Measurements from ENCODE around the gene STAT6. TPM values are rescaled to one million over a fixed set of nuclear protein-coding genes. Genes with fewer than 3 reads are reported as not detected.

Gene STAT6
- total RNA-seq, 1 donor from 2014 or later, result 33.8 TPM

DNA sequence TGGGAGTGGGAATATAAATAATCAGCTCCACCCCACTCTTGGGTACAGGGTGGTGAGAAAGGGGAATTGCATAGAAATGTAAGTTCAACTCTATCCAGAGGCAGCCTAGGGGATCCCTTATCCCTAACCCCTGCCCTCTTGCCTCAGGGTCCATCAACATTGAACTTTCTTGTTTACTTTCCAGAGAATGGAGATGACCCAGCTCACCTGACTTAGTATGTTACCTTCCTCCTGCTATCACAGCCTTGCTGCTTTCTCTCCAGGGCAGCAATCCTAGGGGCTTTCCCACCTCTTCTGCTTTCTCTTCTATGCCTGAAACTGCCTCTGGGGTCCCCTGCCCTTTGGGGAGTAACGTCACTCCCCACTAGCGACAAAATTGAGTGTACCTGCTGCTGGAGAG lies 19.8 kb upstream of the STAT6 start:
- Histone ChIP-seq H3K36me3 (ENCODE audit: insufficient read depth, low read length) (no peaks in the 10 kb centered on the region), H4K20me1 (ENCODE audit: insufficient read depth, low read length) (peaks cover 53% of the 10 kb centered on the region), H3K9me3 (ENCODE audit: insufficient read depth, low read depth, low read length) (no peaks in the 10 kb centered on the region), H2AFZ (ENCODE audit: low read depth, low read length) (no peak overlapping the region), H3K4me3 (ENCODE audit: insufficient read depth, low read depth, low read length) (peak overlapping the region; percentile 83), H3K9ac (ENCODE audit: low read length) (peak overlapping the region; percentile 87), H3K4me1 (ENCODE audit: insufficient read depth, low read length) (peaks cover 61% of the 10 kb centered on the region), H3K27me3 (ENCODE audit: insufficient read depth, low read length) (no peaks in the 10 kb centered on the region), H3K79me2 (ENCODE audit: insufficient read depth, low read length) (peaks cover 72% of the 10 kb centered on the region), H3K4me2 (ENCODE audit: low read length) (peak overlapping the region; percentile 99), H3K27ac (ENCODE audit: low read depth, low read length) (no peak overlapping the region)
- Mint-ChIP-seq H3K4me1 (ENCODE audit: low read depth, unreplicated experiment) (peaks cover 47% of the 10 kb centered on the region), H3K36me3 (ENCODE audit: low read depth, unreplicated experiment) (peaks cover 2% of the 10 kb centered on the region), H3K27me3 (ENCODE audit: low read depth, unreplicated experiment) (no peaks in the 10 kb centered on the region), H3K4me3 (ENCODE audit: unreplicated experiment) (peak overlapping the region; percentile 96), H3K9me3 (ENCODE audit: unreplicated experiment) (no peaks in the 10 kb centered on the region), H3K27ac (ENCODE audit: unreplicated experiment) (no peak overlapping the region)
- FAIRE-seq, result no peak
- DNase-seq (ENCODE audit: low read depth), result no peak
- TF ChIP-seq, protein P1, sequence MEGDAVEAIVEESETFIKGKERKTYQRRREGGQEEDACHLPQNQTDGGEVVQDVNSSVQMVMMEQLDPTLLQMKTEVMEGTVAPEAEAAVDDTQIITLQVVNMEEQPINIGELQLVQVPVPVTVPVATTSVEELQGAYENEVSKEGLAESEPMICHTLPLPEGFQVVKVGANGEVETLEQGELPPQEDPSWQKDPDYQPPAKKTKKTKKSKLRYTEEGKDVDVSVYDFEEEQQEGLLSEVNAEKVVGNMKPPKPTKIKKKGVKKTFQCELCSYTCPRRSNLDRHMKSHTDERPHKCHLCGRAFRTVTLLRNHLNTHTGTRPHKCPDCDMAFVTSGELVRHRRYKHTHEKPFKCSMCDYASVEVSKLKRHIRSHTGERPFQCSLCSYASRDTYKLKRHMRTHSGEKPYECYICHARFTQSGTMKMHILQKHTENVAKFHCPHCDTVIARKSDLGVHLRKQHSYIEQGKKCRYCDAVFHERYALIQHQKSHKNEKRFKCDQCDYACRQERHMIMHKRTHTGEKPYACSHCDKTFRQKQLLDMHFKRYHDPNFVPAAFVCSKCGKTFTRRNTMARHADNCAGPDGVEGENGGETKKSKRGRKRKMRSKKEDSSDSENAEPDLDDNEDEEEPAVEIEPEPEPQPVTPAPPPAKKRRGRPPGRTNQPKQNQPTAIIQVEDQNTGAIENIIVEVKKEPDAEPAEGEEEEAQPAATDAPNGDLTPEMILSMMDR (IDR thresholded peaks at IDR 0.05; ENCODE audit: insufficient read depth, low read depth, low read length), result no peak
- TF ChIP-seq EZH2 (IDR thresholded peaks at IDR 0.05; ENCODE audit: insufficient read depth, low read length), result no peak

DNA sequence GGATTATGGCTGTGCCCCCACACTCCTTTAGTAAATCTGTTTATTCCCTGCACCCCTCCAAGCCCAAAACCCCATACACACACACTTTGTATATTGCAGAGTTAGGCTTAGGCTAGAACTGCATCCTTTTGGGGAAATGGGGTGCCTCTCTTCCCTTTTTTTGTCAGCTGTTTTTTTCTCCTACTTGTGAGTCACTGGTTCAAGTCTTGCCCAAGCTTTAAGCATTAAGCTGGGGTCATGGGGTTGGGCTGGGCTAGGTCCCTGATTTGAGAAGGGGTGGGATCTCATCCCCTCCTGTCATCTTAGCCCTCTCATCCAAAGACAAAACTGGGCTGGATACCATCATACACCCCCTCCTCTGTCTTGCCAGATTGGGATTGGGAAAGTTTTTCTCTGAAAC lies 18.7 kb upstream of the STAT6 start:
- no peak for TF ChIP-seq EZH2 (IDR thresholded peaks at IDR 0.05; ENCODE audit: insufficient read depth, low read length)
- TF ChIP-seq, protein P1 (IDR thresholded peaks at IDR 0.05; ENCODE audit: insufficient read depth, low read depth, low read length), result no peak
- Histone ChIP-seq H3K36me3 (ENCODE audit: insufficient read depth, low read length) (no peaks in the 10 kb centered on the region), H4K20me1 (ENCODE audit: insufficient read depth, low read length) (peaks cover 43% of the 10 kb centered on the region), H3K9ac (ENCODE audit: low read length) (peak overlapping the region; percentile 87), H3K4me3 (ENCODE audit: insufficient read depth, low read depth, low read length) (peak overlapping the region; percentile 83), H3K4me1 (ENCODE audit: insufficient read depth, low read length) (peaks cover 51% of the 10 kb centered on the region), H3K27ac (ENCODE audit: low read depth, low read length) (no peak overlapping the region), H3K9me3 (ENCODE audit: insufficient read depth, low read depth, low read length) (no peaks in the 10 kb centered on the region), H3K27me3 (ENCODE audit: insufficient read depth, low read length) (no peaks in the 10 kb centered on the region), H3K4me2 (ENCODE audit: low read length) (peak overlapping the region; percentile 99), H2AFZ (ENCODE audit: low read depth, low read length) (no peak overlapping the region), H3K79me2 (ENCODE audit: insufficient read depth, low read length) (peaks cover 61% of the 10 kb centered on the region)
- peaks cover 37% of the 10 kb centered on the region for H3K4me1 Mint-ChIP-seq (ENCODE audit: low read depth, unreplicated experiment)
- FAIRE-seq, result no peak
- H3K27me3 Mint-ChIP-seq (ENCODE audit: low read depth, unreplicated experiment), result no peaks in the 10 kb centered on the region
- DNase-seq (ENCODE audit: low read depth), result no peak
- no peaks in the 10 kb centered on the region for H3K36me3 Mint-ChIP-seq (ENCODE audit: low read depth, unreplicated experiment)
- peak overlapping the region; percentile 96 for H3K4me3 Mint-ChIP-seq (ENCODE audit: unreplicated experiment)
- H3K27ac Mint-ChIP-seq (ENCODE audit: unreplicated experiment), result peak overlapping the region; percentile 95
- no peaks in the 10 kb centered on the region for H3K9me3 Mint-ChIP-seq (ENCODE audit: unreplicated experiment)

DNA sequence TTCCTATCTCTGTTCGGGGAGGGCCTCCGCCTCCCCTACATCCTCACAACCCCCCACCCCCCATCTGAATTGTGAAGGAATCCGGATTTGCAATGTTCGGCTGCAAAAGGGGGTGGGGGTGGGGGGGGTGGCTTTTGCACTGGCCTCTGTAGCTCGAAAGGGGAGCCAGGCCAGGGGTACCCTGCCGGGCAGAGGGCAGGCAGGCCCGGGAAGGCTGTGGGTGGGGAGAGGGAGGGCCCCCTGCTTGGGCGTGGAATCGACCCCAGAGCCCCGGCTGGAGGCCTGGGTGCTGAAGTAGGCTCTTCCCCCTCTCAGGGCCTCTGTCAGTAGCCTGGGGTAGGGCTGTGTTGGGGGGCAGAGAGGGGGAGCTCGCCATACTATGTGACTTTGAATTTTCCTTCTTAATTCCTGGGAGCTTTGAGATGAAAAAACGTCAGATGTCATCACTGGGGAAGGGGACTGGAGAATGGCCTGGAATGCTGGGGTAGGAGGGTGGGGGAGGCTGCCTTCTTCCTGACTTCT lies 18.2 kb upstream of the STAT6 start:
- peak overlapping the region; percentile 99 for H3K4me2 ChIP-seq (ENCODE audit: low read length)
- H3K79me2 ChIP-seq (ENCODE audit: insufficient read depth, low read length), result peaks cover 58% of the 10 kb centered on the region
- H3K27ac Mint-ChIP-seq (ENCODE audit: unreplicated experiment), result peak overlapping the region; percentile 95

More for the DNA sequence above, 18.2 kb upstream of the STAT6 start:
- peak overlapping the region; percentile 22 for H3K27ac ChIP-seq (ENCODE audit: low read depth, low read length)
- TF ChIP-seq EZH2 (IDR thresholded peaks at IDR 0.05; ENCODE audit: insufficient read depth, low read length), result no peak
- TF ChIP-seq, protein P1 (IDR thresholded peaks at IDR 0.05; ENCODE audit: insufficient read depth, low read depth, low read length), result no peak
- H3K9ac ChIP-seq (ENCODE audit: low read length), result peak overlapping the region; percentile 87
- DNase-seq (ENCODE audit: low read depth) (no peak), FAIRE-seq (no peak)
- Mint-ChIP-seq H3K36me3 (ENCODE audit: low read depth, unreplicated experiment) (no peaks in the 10 kb centered on the region), H3K4me3 (ENCODE audit: unreplicated experiment) (peak overlapping the region; percentile 96), H3K27me3 (ENCODE audit: low read depth, unreplicated experiment) (no peaks in the 10 kb centered on the region), H3K4me1 (ENCODE audit: low read depth, unreplicated experiment) (peaks cover 33% of the 10 kb centered on the region), H3K9me3 (ENCODE audit: unreplicated experiment) (no peaks in the 10 kb centered on the region)
- H3K4me1 ChIP-seq (ENCODE audit: insufficient read depth, low read length), result peaks cover 51% of the 10 kb centered on the region
- H3K9me3 ChIP-seq (ENCODE audit: insufficient read depth, low read depth, low read length), result no peaks in the 10 kb centered on the region
- H3K27me3 ChIP-seq (ENCODE audit: insufficient read depth, low read length), result no peaks in the 10 kb centered on the region
- no peak overlapping the region for H2AFZ ChIP-seq (ENCODE audit: low read depth, low read length)
- peak overlapping the region; percentile 83 for H3K4me3 ChIP-seq (ENCODE audit: insufficient read depth, low read depth, low read length)
- H3K36me3 ChIP-seq (ENCODE audit: insufficient read depth, low read length), result no peaks in the 10 kb centered on the region
- H4K20me1 ChIP-seq (ENCODE audit: insufficient read depth, low read length), result peaks cover 42% of the 10 kb centered on the region

All from astrocyte (in vitro differentiated cells and primary cell).